GM06990 (cell line): ENCODE data around the gene PRR30.

ENCODE experiments used
- DNase-seq: peaks from one replicate; pipeline ENCODE4 v3.0.0-alpha.2; 2011; ENCODE audit not compliant: insufficient read length; ENCODE audit errors: extremely low read depth
- H3K27me3 ChIP-seq: replicated peaks from 2 replicates; pipeline ENCODE4 v1.6.0; 2011; ENCODE audit warnings: low read length; ENCODE audit not compliant: control insufficient read depth, insufficient read depth
- H3K36me3 ChIP-seq: 2 replicates; pipeline ENCODE4 v1.5.1; 2011; ENCODE audit warnings: low read length; ENCODE audit not compliant: control insufficient read depth, insufficient read depth
- H3K4me3 ChIP-seq: replicated peaks from 2 replicates; pipeline ENCODE4 v1.5.1; 2011; ENCODE audit warnings: low read depth, mild to moderate bottlenecking, control low read depth, low read length
- CTCF ChIP-seq: IDR thresholded peaks from 2 replicates; pipeline ENCODE4 v1.5.1; 2011; ENCODE audit warnings: low read length, control low read depth, mild to moderate bottlenecking, inconsistent platforms; ENCODE audit not compliant: insufficient read depth, poor library complexity, severe bottlenecking

PRR30 gene

GRCh38 chr2:27159271-27159670 is 20.1 kb upstream of the PRR30 start:
- H3K4me3 ChIP-seq, result no peak overlapping the region
- H3K27me3 ChIP-seq, result no peaks in the 10 kb centered on the region
- no peak for DNase-seq
- no peaks in the 10 kb centered on the region for H3K36me3 ChIP-seq
- no peak for TF ChIP-seq CTCF

- no peak for TF ChIP-seq CTCF
- H3K36me3 ChIP-seq, result no peaks in the 10 kb centered on the region
- H3K27me3 ChIP-seq, result no peaks in the 10 kb centered on the region
- no peak for DNase-seq
- no peak overlapping the region for H3K4me3 ChIP-seq
Observed at GRCh38 chr2:27158468-27158867, 19.3 kb upstream of the PRR30 start.

- no peak overlapping the region for H3K4me3 ChIP-seq
- H3K36me3 ChIP-seq, result no peaks in the 10 kb centered on the region
- no peak for DNase-seq
- no peak for TF ChIP-seq CTCF
- no peaks in the 10 kb centered on the region for H3K27me3 ChIP-seq
Observed at GRCh38 chr2:27155069-27155520, 15.9 kb upstream of the PRR30 start.

- DNase-seq, result no peak
- Histone ChIP-seq H3K4me3 (no peak overlapping the region), H3K27me3 (no peaks in the 10 kb centered on the region), H3K36me3 (no peaks in the 10 kb centered on the region)
- no peak for TF ChIP-seq CTCF
Observed at GRCh38 chr2:27154488-27154887, 15.3 kb upstream of the PRR30 start.

- no peak for DNase-seq
- Histone ChIP-seq H3K4me3 (no peak overlapping the region), H3K27me3 (no peaks in the 10 kb centered on the region)
Observed at GRCh38 chr2:27152796-27153464, 13.7 kb upstream of the PRR30 start.

More at GRCh38 chr2:27152796-27153464, 13.7 kb upstream of the PRR30 start:
- no peak for TF ChIP-seq CTCF
- H3K36me3 ChIP-seq, result no peaks in the 10 kb centered on the region
